Keratinocyte (primary cell): ENCODE results near the gene CIROP.

Experiments
- EZH2 ChIP-seq: IDR thresholded peaks from one replicate; pipeline ENCODE4 v1.6.1; 2012; ENCODE audit warnings: inconsistent platforms, mild to moderate bottlenecking, low read length, moderate library complexity
- TF ChIP-seq, protein P1 (sequence below), 3 experiments: IDR thresholded peaks in 1 of 3; conservative IDR thresholded peaks in 1 of 3; optimal IDR thresholded peaks in 1 of 3; 2 replicates in 2 of 3; 3 replicates in 1 of 3; pipeline versions ENCODE3 to v1.5.1; 2011; ENCODE audit warnings: low read length in 3 of 3, mild to moderate bottlenecking in 3 of 3, moderate library complexity in 2 of 3, control low read depth in 1 of 3, inconsistent platforms in 1 of 3; ENCODE audit not compliant: insufficient read depth in 2 of 3; ENCODE audit errors: extremely low read depth in 1 of 3

DNA sequence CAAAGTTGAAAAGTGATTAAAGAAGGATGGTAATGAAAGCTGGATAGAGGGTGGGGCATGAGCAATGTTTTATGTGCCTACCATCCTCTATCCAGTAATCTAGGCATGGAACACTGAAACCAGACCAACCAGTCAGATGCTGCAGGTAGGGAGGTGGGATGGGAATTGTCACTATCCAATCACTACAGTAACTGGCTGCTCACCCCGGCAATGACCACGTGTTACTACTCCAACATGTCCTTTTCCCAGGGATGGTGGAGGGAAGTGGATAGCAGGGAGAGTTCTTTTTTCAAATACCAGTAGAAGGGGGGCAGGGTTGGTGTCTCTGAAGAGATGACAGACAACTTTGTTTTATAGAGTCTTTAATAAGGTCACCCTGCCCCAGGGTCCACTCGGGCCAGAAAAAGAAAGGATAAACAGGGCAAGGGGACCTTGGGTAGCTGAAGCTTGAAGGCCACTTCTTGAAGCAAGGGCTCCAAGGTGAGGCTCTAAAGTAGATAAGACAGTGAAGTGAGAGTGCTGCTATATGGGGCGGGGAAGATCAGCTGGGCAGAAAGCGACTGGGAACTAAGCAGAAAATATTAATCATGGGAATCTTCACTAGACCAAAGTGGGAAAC lies 32.8 kb downstream of the CIROP start:
- TF ChIP-seq, protein P1, sequence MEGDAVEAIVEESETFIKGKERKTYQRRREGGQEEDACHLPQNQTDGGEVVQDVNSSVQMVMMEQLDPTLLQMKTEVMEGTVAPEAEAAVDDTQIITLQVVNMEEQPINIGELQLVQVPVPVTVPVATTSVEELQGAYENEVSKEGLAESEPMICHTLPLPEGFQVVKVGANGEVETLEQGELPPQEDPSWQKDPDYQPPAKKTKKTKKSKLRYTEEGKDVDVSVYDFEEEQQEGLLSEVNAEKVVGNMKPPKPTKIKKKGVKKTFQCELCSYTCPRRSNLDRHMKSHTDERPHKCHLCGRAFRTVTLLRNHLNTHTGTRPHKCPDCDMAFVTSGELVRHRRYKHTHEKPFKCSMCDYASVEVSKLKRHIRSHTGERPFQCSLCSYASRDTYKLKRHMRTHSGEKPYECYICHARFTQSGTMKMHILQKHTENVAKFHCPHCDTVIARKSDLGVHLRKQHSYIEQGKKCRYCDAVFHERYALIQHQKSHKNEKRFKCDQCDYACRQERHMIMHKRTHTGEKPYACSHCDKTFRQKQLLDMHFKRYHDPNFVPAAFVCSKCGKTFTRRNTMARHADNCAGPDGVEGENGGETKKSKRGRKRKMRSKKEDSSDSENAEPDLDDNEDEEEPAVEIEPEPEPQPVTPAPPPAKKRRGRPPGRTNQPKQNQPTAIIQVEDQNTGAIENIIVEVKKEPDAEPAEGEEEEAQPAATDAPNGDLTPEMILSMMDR (optimal IDR thresholded peaks at IDR 0.05 in 1 of 3, IDR thresholded peaks at IDR 0.05 in 1 of 3, conservative IDR thresholded peaks at IDR 0.05 in 1 of 3; ENCODE audit: extremely low read depth in 1 of 3, insufficient read depth in 2 of 3, low read length in 3 of 3) = no peak
- TF ChIP-seq EZH2 = no peak
